ENCODE data around the gene MC3R.

Gene MC3R

GRCh38 chr20:56257604-56258003 is 9.1 kb downstream of the MC3R start:
- DNase-seq = no peak

DNA sequence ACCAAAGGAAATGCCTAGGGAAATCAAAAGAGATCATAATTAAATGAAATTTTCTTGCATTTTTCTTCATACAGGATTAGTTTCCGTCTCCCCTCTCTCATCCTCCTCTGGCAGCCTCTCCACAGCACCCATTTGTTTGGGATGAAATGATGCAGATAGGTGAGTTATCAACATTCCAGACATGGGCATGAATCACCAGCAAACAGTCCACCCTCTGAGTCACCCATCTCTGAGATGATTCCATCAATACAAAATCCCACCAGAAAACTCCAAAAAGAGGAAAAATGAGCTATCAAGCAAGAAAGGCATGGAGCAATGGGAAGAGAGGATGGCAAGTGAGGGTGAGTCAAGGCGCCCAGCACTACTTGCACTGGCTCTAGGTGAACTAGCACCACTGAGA is 11.4 kb downstream of the MC3R start:
- DNase-seq = no peak

DNA sequence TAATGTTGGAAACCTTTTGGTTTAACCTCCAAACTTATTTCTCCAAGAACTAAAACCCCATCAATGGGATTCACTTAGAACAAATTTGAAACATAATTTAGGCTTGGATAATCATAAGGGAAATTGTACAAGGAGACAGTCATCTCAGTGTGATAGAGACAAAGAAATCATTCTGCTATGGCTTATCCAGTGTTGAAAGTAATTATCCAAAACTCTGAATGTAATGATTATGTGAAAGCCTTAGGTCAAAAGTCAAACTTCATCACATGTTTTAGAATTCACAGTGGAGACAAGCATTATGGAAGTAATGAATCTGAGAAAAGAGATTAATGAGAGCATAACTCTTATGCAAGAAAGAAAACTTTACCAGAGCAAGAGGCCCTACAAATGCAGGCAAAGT is 20.0 kb downstream of the MC3R start:
- DNase-seq = no peak

GRCh38 chr20:56271974-56272373 is 23.4 kb downstream of the MC3R start:
- no peak for DNase-seq

DNA sequence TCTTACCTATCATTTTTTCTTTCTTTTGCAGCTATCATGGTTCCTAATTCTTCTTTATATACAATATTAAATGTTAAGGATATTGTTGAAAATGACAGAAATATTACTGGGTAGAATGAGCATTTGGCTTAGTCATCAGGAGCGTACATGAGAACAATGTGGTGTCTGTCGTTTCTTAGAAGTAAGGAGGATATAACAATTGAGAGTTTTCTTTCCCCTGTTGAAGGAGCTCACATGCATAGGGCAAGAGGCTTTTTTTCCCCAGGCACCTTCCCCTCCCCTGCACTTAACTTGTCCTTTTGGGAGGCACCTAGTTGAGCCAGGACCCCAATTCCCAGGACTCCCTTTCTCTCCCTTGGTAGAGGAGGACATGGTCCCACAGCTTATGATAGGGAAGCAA is 25.0 kb downstream of the MC3R start:
- no peak for DNase-seq

GRCh38 chr20:56274156-56274555 is 25.6 kb downstream of the MC3R start:
- DNase-seq = no peak

DNA sequence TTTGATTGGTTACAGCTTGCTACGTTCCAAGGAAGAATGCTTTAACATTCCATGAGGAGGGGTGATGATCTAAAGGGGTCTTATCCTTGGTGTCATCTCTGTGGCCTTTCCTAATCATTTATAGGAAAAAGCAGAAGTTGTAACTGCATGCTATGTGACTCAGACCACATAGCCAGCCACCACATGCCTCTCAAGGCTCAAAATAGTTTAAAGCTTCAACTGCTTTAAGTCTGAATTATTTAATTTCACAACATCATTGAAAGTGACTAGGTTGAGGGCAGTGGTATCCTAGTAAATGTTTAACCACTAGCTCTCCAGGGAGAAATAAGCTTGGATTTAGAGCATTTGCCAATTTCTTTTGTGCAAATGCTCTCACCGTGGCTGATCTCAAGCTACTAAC is 29.7 kb downstream of the MC3R start:
- DNase-seq = no peak

DNA sequence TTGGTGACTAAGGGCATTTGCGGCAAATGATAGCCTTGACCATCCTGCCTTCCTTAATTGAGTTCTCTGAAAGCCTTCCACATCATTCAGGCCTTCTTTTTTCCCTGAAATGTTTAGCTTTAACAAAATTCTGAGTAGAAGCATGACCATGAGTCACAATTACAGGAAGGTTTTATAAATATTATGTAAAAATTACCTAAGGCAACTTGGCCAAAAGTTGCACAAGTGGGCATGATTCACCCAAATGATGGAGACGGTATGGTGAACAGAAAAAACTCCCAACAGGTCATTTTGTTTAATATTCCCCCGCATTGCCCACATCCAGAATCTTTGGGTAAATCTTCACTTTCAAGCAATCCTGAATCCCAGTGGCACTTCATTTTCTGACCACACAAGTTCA is 37.0 kb downstream of the MC3R start:
- no peak for DNase-seq

GRCh38 chr20:56289652-56290051 is 41.1 kb downstream of the MC3R start:
- DNase-seq = no peak

GRCh38 chr20:56299362-56299761 is 50.8 kb downstream of the MC3R start:
- no peak for DNase-seq

Measured in activated CD8-positive, alpha-beta memory T cell treated with anti-CD3 and anti-CD28 coated beads for 24 hours (primary cell).